Amniotic epithelial cell (primary cell): ENCODE results near the gene KCTD4.

ENCODE experiments used
- DNase-seq: peaks from one replicate; pipeline ENCODE4 v3.0.0-alpha.2; 2010; ENCODE audit warnings: low read depth

The KCTD4 gene

GRCh38 chr13:45174478-45174877 lies 26.4 kb downstream of the KCTD4 start:
- DNase-seq, result no peak

GRCh38 chr13:45168555-45168930 lies 32.3 kb downstream of the KCTD4 start:
- no peak for DNase-seq

- peak; percentile 82 for DNase-seq
Measured at GRCh38 chr13:45167611-45168554, 33.0 kb downstream of the KCTD4 start.

GRCh38 chr13:45166858-45167257 lies 34.0 kb downstream of the KCTD4 start:
- no peak for DNase-seq

- DNase-seq, result peak; percentile 90
Measured at GRCh38 chr13:45162821-45163220, 38.0 kb downstream of the KCTD4 start.

- DNase-seq, result peak; percentile 38
Measured at GRCh38 chr13:45162194-45162593, 38.7 kb downstream of the KCTD4 start.

- no peak for DNase-seq
Measured at GRCh38 chr13:45156565-45157361, 44.1 kb downstream of the KCTD4 start.

- DNase-seq, result peak; percentile 60
Measured at GRCh38 chr13:45149964-45150363, 50.9 kb downstream of the KCTD4 start.

GRCh38 chr13:45143346-45143751 lies 57.5 kb downstream of the KCTD4 start:
- DNase-seq, result peak; percentile 93
